Activated CD8-positive, alpha-beta memory T cell treated with anti-CD3 and anti-CD28 coated beads, Interleukin-2, amount 10 ng/mL, durations not matched to agents 7 days and 5 days (primary cell): ENCODE data around the gene ZFHX3. TPM values are rescaled to one million over a fixed set of nuclear protein-coding genes. Genes with fewer than 3 reads are reported as not detected.

ENCODE experiments used
- ATAC-seq: fragments of 150-1000 bp; cut with Tn5 transposase; one replicate; pipeline ENCODE4 v1.10.0; 2021; ENCODE audit warnings: moderate library complexity
- CTCF ChIA-PET: fragments of 350-600 bp; sonication (Branson Sonifier 250); formaldehyde crosslinking; loops from one replicate; lab custom pipeline; 2021; ENCODE audit warnings: antibody characterized with exemption; lab: Charles Lee
- DNase-seq: peaks from one replicate; pipeline ENCODE4 v3.0.0-alpha.2; 2020
- H3K27ac Mint-ChIP-seq: one replicate; pipeline ENCODE4 v1.8.0; 2021; ENCODE audit warnings: mild to moderate bottlenecking, mixed read lengths
- H3K27me3 Mint-ChIP-seq: one replicate; pipeline ENCODE4 v1.8.0; 2021; ENCODE audit warnings: mixed read lengths
- H3K36me3 Mint-ChIP-seq: one replicate; pipeline ENCODE4 v1.8.0; 2021; ENCODE audit warnings: mild to moderate bottlenecking, mixed read lengths
- H3K4me1 Mint-ChIP-seq: one replicate; pipeline ENCODE4 v1.8.0; 2021; ENCODE audit warnings: mixed read lengths
- H3K4me3 Mint-ChIP-seq: one replicate; pipeline ENCODE4 v1.8.0; 2021; ENCODE audit warnings: mild to moderate bottlenecking, moderate library complexity, mixed read lengths
- H3K9me3 Mint-ChIP-seq: one replicate; pipeline ENCODE4 v1.8.0; 2022; ENCODE audit warnings: low read depth, mixed read lengths
- total RNA-seq, 2 experiments: library from RNA; stranded (reverse); gene quantifications; one replicate each; pipeline ENCODE4 v1.2.3, GENCODE V29; 2021

The ZFHX3 gene
- total RNA-seq, 2 experiments from 2014 or later, result 0.32 to 1.9 TPM

DNA sequence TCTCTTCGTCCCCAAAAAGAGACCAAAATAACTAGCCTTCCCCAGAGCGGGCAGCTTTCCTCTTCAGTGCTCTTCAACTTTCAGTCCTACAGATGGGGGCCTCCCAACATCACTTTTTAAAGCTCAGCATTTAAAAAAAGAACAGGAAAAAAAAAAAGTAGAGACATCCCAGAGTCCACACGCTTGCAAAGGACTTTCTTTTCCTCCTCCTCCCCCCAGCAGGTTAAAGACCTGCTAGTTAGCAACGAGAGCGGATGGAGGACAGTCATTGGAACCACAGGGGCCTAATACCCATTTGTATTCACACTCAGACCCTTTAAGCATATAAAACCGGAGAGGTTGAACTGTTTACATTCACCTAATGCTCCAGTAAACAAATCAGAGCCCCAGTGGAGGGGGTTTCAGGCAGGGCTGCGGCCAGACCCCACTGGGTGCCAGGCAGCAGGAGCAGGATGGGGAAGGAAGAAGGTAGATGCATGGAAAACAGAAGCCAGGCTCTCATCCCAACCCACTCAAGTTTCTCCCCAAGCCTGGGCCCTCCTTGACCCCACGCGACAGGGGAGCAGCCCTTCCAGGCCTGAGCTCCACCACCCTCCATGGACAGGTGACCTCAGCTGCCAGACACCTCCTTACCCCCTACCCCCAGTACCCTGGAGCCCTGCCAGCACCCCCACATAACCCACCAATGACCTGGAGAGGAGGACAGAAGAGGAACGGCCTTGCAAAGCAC is 15.2 kb downstream of the ZFHX3 start:
- CTCF ChIA-PET, result no interaction called here

DNA sequence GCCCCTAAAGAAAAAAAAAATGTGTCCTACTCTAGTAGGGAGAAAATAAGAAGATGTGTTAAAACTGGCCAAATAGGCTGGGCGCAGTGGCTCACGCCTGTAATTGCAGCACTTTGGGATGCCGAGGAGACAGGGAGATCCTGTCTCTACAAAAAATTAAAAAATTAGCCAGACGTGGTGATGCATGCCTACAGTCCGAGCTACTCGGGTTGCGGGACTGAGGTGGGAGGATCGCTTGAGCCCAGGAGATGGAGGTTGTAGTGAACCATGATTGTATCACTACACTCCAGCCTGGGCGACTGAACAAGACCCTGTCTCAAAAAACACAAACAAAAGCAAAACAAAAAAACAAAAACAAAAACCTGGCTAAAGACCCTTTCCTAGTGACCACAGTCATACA is 15.9 kb downstream of the ZFHX3 start:
- Mint-ChIP-seq H3K4me3 (no peak overlapping the region), H3K9me3 (peaks cover 3% of the 10 kb centered on the region), H3K27me3 (peaks cover 20% of the 10 kb centered on the region), H3K36me3 (no peaks in the 10 kb centered on the region), H3K27ac (no peak overlapping the region), H3K4me1 (no peaks in the 10 kb centered on the region)
- CTCF ChIA-PET, result no interaction called here
- no peak for DNase-seq
- no peak for ATAC-seq

More for the DNA sequence above, 15.2 kb downstream of the ZFHX3 start:
- Mint-ChIP-seq H3K4me1 (peaks cover 1% of the 10 kb centered on the region), H3K27ac (no peak overlapping the region), H3K27me3 (peaks cover 27% of the 10 kb centered on the region), H3K36me3 (no peaks in the 10 kb centered on the region), H3K4me3 (no peak overlapping the region), H3K9me3 (peaks cover 3% of the 10 kb centered on the region)
- DNase-seq (no peak), ATAC-seq (no peak)

DNA sequence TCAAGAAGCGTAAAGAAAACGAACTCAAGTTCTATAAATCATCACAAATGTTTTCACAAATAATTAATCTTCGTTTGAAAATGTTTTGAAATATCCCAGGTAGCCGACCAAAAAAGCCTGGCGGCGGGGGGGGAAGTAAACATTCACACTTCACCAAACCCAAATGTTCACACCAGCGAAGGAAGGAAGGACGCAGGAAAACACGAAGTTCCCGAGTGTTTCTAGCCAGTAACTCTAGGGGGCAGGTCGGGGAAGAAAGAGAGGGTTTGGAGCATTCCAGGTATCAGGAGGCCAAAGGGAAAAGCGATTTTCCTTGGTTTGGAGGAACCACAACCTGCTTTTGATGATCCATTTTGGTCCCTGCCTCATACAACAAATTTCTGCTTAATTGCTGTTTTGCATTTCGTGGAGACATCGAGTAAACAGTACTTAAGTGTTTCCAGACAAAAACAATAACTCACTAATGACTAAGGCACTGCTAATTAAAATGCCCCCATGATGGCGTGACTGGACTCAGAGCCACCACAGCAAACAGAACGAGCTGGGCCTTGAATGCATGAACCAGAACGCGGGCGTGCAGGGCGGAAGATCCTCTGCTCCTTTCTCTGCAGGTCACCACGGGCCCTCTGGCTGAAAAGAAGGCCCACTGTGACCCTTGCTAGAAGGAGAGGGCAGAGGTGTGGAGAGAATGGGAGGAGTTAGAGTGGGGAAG is 16.6 kb downstream of the ZFHX3 start:
- Mint-ChIP-seq H3K27me3 (peaks cover 16% of the 10 kb centered on the region), H3K9me3 (peaks cover 3% of the 10 kb centered on the region), H3K4me1 (no peaks in the 10 kb centered on the region), H3K4me3 (no peak overlapping the region), H3K27ac (no peak overlapping the region), H3K36me3 (no peaks in the 10 kb centered on the region)
- CTCF ChIA-PET, result no interaction called here
- DNase-seq (no peak), ATAC-seq (no peak)

DNA sequence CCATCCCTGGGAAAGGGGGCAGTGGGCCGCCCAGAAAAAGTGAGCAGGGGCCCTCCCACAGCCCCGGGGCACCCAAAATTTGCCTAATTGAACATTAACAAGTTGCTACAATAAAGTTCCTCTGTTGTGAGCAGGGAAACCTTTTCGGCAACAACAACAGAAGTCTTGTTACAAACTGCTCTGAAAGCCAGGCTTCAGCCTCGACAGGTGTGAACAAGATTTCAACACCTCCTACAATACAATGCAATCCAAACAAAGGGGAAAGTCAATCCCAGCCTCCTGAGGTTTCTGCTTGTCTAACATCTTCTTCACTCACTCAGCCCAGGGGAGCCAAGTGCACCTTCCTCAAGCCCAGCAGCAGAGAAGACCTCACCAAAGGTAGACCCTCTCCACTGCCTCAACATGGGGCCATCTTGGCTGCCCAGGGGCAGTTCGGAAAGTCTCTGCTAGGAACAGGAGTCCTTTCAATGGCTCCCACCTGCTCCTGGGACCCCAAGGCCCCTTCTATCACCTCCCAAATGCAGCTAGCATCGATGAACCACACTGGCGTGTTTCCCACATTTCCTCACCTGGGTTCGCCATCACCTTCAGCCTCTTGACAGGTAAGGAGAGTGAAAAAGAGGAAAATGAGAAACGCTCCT is 19.1 kb downstream of the ZFHX3 start:
- H3K36me3 Mint-ChIP-seq, result no peaks in the 10 kb centered on the region
- ATAC-seq (no peak), DNase-seq (no peak)
- CTCF ChIA-PET, result no interaction called here
- no peak overlapping the region for H3K27ac Mint-ChIP-seq
- H3K4me1 Mint-ChIP-seq, result no peaks in the 10 kb centered on the region
- H3K9me3 Mint-ChIP-seq, result no peaks in the 10 kb centered on the region
- H3K4me3 Mint-ChIP-seq, result no peak overlapping the region
- H3K27me3 Mint-ChIP-seq, result no peaks in the 10 kb centered on the region

DNA sequence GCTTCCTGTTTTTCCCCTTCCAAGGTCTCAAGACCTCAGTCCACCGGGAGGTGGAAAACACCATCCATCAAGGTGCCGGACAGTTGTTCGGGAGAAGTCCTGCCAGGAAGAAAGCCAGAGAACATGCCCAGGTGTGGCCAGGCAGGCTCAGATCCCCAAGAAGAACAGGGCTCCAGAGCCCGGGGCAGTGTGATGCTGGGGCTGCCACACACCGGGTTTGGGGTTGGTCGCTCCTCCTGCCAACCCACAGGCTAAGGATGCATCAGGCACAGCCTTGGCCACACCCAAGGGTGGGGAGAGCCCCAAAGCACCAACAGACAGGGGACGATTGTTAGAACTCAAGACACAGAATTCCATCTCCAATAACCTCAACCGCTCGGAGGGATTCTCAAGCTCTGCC is 19.7 kb downstream of the ZFHX3 start:
- Mint-ChIP-seq H3K27ac (no peak overlapping the region), H3K36me3 (no peaks in the 10 kb centered on the region), H3K4me3 (no peak overlapping the region), H3K9me3 (no peaks in the 10 kb centered on the region), H3K27me3 (no peaks in the 10 kb centered on the region), H3K4me1 (no peaks in the 10 kb centered on the region)
- no peak for DNase-seq
- ATAC-seq, result no peak
- CTCF ChIA-PET, result no interaction called here

DNA sequence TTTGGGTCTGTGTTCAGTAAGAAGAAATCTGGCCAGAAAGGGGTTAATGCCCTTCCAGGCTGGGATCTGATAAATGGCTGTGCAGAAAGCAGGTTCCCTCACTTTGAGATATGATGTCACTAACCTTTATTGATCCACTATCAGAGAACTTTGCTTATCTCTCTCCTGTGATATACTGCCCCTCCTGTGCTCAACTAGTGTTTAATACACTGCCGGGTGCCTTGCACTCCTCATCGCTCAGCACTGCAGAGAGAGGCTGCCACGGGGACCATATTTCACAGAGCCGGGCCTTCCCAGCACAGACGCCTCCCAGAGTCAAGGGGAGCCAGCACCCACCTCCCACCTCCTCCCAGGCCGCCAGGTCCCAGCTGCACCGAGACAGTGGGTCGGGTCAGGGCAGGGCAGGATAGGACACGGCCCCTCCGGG is 20.2 kb downstream of the ZFHX3 start:
- DNase-seq, result no peak
- no peak overlapping the region for H3K4me3 Mint-ChIP-seq
- no peak overlapping the region for H3K27ac Mint-ChIP-seq
- H3K9me3 Mint-ChIP-seq, result no peaks in the 10 kb centered on the region
- H3K27me3 Mint-ChIP-seq, result no peaks in the 10 kb centered on the region
- no peaks in the 10 kb centered on the region for H3K36me3 Mint-ChIP-seq
- ATAC-seq, result no peak
- no peaks in the 10 kb centered on the region for H3K4me1 Mint-ChIP-seq
- CTCF ChIA-PET, result no interaction called here

DNA sequence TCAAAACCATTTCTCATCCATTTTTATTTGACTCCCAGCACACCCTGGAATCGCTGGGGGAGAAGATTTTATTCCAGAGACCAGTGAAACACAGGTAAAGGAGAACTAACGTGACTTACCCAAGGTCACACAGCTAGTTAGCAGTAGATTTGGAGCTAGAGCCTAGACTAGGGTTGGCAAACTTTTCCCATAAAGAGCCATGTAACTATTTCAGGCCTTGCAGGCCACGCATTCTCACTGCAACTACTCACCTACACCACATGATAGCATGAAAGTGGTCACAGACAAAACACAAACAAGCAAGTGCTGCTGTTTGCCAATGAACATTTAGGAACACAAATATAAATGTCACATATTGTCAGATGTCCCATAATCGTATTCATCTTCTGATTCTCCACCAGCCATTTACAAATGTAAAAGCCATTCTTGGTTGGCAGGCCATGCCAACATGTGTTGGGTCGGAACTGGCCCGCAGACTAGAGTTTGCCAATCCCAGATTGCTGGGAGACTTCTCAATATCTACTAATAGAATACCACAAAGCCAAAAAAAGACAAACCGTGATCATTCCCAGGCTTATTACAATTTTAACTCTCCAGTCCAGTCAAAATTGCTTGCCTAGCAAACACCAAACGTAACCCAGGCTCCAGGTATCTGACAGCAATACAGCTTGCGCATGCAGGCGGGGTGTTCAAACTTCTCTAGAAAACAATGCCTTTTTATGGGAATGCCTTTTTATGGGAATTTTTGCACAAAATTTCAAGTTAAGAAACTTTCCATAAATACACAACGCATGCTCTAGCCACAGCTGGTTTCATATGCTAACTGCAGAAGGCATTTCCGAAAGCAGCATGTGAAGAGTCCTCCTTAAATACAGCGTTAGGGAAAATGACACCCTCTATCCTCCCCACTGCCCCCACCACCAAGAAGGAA is 20.9 kb downstream of the ZFHX3 start:
- DNase-seq (no peak), ATAC-seq (no peak)
- no peaks in the 10 kb centered on the region for H3K9me3 Mint-ChIP-seq
- CTCF ChIA-PET, result no interaction called here
- no peaks in the 10 kb centered on the region for H3K36me3 Mint-ChIP-seq
- no peak overlapping the region for H3K27ac Mint-ChIP-seq
- no peaks in the 10 kb centered on the region for H3K27me3 Mint-ChIP-seq
- no peak overlapping the region for H3K4me3 Mint-ChIP-seq
- no peaks in the 10 kb centered on the region for H3K4me1 Mint-ChIP-seq

DNA sequence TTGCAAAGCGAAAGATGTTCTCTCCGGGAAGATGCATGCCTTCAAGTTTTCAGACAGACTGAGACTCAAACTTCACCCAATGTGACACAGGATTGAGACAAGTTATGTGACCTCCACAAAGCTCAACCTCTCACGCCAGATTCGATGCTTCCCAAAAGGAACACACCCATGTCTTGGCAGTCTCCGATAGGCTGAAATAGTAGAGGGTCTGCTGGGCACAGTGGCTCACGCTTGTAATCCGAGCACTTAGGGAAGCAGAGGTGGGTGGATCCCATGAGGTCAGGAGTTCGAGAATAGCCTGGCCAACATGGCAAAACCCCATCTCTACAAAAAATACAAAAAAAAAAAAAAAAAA is 22.1 kb downstream of the ZFHX3 start:
- H3K27ac Mint-ChIP-seq, result no peak overlapping the region
- no peak for ATAC-seq
- CTCF ChIA-PET, result no interaction called here
- no peaks in the 10 kb centered on the region for H3K36me3 Mint-ChIP-seq
- no peak overlapping the region for H3K4me3 Mint-ChIP-seq
- H3K9me3 Mint-ChIP-seq, result no peaks in the 10 kb centered on the region
- no peaks in the 10 kb centered on the region for H3K27me3 Mint-ChIP-seq
- DNase-seq, result no peak
- no peaks in the 10 kb centered on the region for H3K4me1 Mint-ChIP-seq

DNA sequence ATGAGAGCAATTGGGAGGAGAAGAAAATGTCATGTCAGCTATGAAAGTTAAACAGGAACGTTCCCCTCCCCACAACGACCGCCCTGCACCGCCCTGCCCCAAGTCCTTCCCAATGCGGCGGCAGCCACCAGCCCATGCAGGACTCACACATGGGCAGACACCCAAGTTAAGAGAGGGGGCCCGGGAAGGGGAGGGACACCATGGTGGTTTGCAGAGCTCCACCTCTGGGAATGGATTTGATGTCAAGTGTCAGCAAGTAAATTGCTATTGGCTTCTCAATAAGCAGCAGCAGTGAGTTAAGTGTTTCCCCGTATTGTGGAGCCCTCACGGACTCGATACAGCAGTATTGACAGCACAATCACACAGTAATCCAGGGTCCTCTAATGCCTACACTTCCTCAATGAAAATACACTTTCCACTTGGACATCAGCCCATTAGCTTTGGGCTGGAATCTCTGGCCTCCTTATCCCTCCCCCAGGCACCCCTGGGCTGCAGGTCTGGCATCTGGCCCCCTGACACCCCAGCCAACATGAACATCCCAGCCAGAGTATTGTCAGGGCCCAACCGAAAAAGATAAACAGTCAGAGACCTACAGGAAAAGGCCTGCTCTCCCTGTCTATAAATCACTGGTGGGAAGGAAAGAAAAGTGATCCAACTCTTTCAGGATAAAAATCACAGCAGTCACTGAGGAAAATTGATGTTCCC is 22.6 kb downstream of the ZFHX3 start:
- DNase-seq (no peak), ATAC-seq (no peak)
- Mint-ChIP-seq H3K4me1 (no peaks in the 10 kb centered on the region), H3K4me3 (no peak overlapping the region), H3K9me3 (no peaks in the 10 kb centered on the region), H3K27ac (no peak overlapping the region), H3K27me3 (no peaks in the 10 kb centered on the region), H3K36me3 (no peaks in the 10 kb centered on the region)
- CTCF ChIA-PET, result no interaction called here

DNA sequence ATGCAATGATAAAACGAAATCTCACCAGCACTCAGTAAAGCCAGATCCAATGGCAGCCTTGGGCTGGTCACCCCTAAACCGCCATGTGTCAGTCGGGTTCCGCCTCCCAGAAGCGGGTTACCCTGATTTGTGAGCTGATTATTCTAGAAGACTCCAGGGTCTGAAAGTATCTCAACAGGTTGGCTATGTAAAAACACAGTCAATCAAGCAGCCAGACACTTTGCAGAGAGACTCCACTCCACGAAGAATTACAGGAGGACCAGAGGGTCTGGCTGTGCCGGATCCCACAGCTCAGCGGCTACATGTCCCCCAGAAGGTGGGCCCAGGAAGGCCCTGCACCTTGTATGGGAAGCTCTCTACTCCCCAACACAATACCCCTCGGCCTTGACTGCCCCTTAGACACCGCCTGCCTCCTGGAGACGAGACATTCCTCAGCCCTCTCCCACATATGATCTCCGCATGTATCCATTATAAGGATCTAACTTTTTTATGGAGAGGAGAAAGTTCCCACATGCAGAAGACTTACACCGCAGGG is 23.3 kb downstream of the ZFHX3 start:
- Mint-ChIP-seq H3K4me1 (no peaks in the 10 kb centered on the region), H3K9me3 (no peaks in the 10 kb centered on the region), H3K27ac (no peak overlapping the region), H3K4me3 (no peak overlapping the region), H3K36me3 (no peaks in the 10 kb centered on the region), H3K27me3 (no peaks in the 10 kb centered on the region)
- no peak for ATAC-seq
- CTCF ChIA-PET, result no interaction called here
- no peak for DNase-seq

DNA sequence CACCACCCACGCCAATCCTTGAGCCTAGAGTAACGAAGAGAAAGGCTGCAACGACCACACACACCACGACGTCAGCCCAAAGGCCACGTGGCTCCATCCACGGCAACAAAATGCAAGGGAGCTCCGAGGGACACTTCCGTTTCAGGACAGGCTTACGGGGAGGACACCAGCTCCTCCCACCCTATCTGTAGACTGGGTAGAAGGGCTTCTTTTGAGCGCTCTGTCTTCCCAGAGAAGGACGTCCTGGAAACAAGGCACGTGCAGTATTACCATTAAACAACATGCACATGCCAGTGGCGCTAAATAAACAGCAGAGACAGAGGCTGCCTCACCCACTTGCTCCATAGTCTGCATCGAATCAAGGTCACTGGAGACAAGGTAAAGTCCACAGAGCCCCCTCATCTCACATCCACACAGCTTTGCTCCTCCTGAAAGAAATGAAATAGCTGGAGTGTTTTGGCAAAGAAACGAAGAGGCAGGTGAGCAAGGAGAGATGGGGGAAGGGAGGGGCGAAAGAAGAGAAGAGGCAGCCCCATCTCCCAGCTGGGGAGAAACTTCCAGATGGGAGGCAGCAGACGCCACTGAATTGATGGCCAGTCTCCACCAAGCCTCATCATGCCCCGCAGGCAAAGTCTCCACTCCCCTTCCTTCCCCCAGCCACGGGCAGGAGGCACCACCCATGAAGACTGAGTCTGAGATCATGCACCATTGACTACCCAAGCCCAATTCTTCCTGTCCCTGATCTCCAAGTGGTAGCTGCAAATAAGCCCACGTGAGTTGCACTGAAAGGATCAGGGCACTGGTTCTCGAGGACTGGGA is 24.0 kb downstream of the ZFHX3 start:
- no peaks in the 10 kb centered on the region for H3K9me3 Mint-ChIP-seq
- H3K27ac Mint-ChIP-seq, result no peak overlapping the region
- H3K27me3 Mint-ChIP-seq, result no peaks in the 10 kb centered on the region
- H3K4me3 Mint-ChIP-seq, result no peak overlapping the region
- no peak for DNase-seq
- H3K4me1 Mint-ChIP-seq, result no peaks in the 10 kb centered on the region
- no peak for ATAC-seq
- CTCF ChIA-PET, result no interaction called here
- H3K36me3 Mint-ChIP-seq, result no peaks in the 10 kb centered on the region

DNA sequence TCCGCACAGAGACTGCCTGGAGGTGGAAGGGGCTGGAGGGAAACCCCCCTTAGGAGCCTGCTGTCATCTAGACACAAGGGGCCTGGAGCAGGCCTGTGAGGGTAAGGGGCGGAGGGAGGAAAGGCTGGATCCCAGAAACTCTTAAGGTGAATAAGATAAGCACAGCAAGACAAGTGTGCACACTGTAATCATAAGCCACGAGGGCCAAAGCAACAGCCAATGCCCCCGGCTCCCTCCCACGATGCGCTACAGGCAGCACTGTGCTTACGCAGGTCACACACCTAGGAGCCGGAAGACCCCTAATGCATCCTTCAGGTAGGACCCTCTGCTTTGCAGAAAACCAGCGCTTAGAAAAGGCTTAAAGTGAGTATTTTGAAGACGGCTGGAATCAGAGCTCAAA is 24.6 kb downstream of the ZFHX3 start:
- no peak for DNase-seq
- Mint-ChIP-seq H3K36me3 (no peaks in the 10 kb centered on the region), H3K27ac (no peak overlapping the region), H3K4me3 (no peak overlapping the region), H3K27me3 (no peaks in the 10 kb centered on the region), H3K4me1 (no peaks in the 10 kb centered on the region), H3K9me3 (no peaks in the 10 kb centered on the region)
- no peak for ATAC-seq
- CTCF ChIA-PET, result no interaction called here
